Measurements from ENCODE around the gene CREG2. TPM values are rescaled to one million over a fixed set of nuclear protein-coding genes. Genes with fewer than 3 reads are reported as not detected.

The CREG2 gene
- total RNA-seq, 4 donors from 2014 or later, result 0.04 to 0.54 TPM; not detected in 2

GRCh38 chr2:101379091-101379490 is 8.2 kb downstream of the CREG2 start:
- ATAC-seq, result no peak
- Histone ChIP-seq H3K4me3 (no peak overlapping the region), H3K27me3 (peaks cover 27% of the 10 kb centered on the region), H3K4me1 (no peaks in the 10 kb centered on the region), H3K27ac (no peak overlapping the region), H3K9me3 (no peaks in the 10 kb centered on the region), H3K36me3 (no peaks in the 10 kb centered on the region)
- 44 to 77% methylated on average over 1 to 2 of the region's 2 CpGs for WGBS, 2 donors (ENCODE audit: low coverage in 1 of 2)
- TF ChIP-seq POLR2A (IDR thresholded peaks at IDR 0.05) (no peak), EP300 (IDR thresholded peaks at IDR 0.05) (no peak), CTCF (IDR thresholded peaks at IDR 0.05) (no peak), POLR2AphosphoS5 (IDR thresholded peaks at IDR 0.05) (no peak)

- H3K27me3 ChIP-seq, result no peaks in the 10 kb centered on the region
- no peak for TF ChIP-seq POLR2A (IDR thresholded peaks at IDR 0.05)
- TF ChIP-seq CTCF (IDR thresholded peaks at IDR 0.05), result no peak
- TF ChIP-seq EP300 (IDR thresholded peaks at IDR 0.05), result no peak
- no peak for TF ChIP-seq POLR2AphosphoS5 (IDR thresholded peaks at IDR 0.05)
- H3K9me3 ChIP-seq, result no peaks in the 10 kb centered on the region
- no peak for ATAC-seq
- H3K4me1 ChIP-seq, result no peaks in the 10 kb centered on the region
- H3K4me3 ChIP-seq, result no peak overlapping the region
- no peaks in the 10 kb centered on the region for H3K36me3 ChIP-seq
- H3K27ac ChIP-seq, result no peak overlapping the region
- 59% methylated on average over 6 of the region's 9 CpGs; no CpG with 5 or more reads in 1 of the 2 donors for WGBS, 2 donors (ENCODE audit: low coverage in 1 of 2)
Observed at GRCh38 chr2:101375653-101376052, 11.7 kb downstream of the CREG2 start.

GRCh38 chr2:101374821-101375561 is 12.3 kb downstream of the CREG2 start:
- no peaks in the 10 kb centered on the region for H3K9me3 ChIP-seq
- no peaks in the 10 kb centered on the region for H3K36me3 ChIP-seq
- no peak overlapping the region for H3K27ac ChIP-seq
- no peak for TF ChIP-seq POLR2A (IDR thresholded peaks at IDR 0.05)
- TF ChIP-seq CTCF (IDR thresholded peaks at IDR 0.05), result no peak
- no peak for TF ChIP-seq POLR2AphosphoS5 (IDR thresholded peaks at IDR 0.05)
- no peak for TF ChIP-seq EP300 (IDR thresholded peaks at IDR 0.05)
- H3K4me3 ChIP-seq, result no peak overlapping the region
- WGBS, 2 donors (ENCODE audit: low coverage in 1 of 2), result 80 to 93% methylated on average over 2 to 5 of the region's 7 CpGs
- no peaks in the 10 kb centered on the region for H3K4me1 ChIP-seq
- no peaks in the 10 kb centered on the region for H3K27me3 ChIP-seq
- ATAC-seq, result no peak

GRCh38 chr2:101372792-101373191 is 14.5 kb downstream of the CREG2 start:
- 95% methylated on average over 1 of the region's 1 CpG; no CpG with 5 or more reads in 1 of the 2 donors for WGBS, 2 donors (ENCODE audit: low coverage in 1 of 2)

More at GRCh38 chr2:101372792-101373191, 14.5 kb downstream of the CREG2 start:
- Histone ChIP-seq H3K36me3 (no peaks in the 10 kb centered on the region), H3K4me3 (no peak overlapping the region), H3K9me3 (no peaks in the 10 kb centered on the region), H3K27ac (no peak overlapping the region), H3K27me3 (no peaks in the 10 kb centered on the region), H3K4me1 (no peaks in the 10 kb centered on the region)
- no peak for ATAC-seq
- no peak for TF ChIP-seq CTCF (IDR thresholded peaks at IDR 0.05)
- no peak for TF ChIP-seq POLR2AphosphoS5 (IDR thresholded peaks at IDR 0.05)
- no peak for TF ChIP-seq EP300 (IDR thresholded peaks at IDR 0.05)
- TF ChIP-seq POLR2A (IDR thresholded peaks at IDR 0.05), result no peak
